Measurements from ENCODE around the gene ZRSR2. TPM values are rescaled to one million over a fixed set of nuclear protein-coding genes. Genes with fewer than 3 reads are reported as not detected.

The ZRSR2 gene
- 18.8 and 19.6 TPM in 2 replicates for total RNA-seq (2013; cell fraction: nucleolus; rRNA removed)
- total RNA-seq (2014; rRNA removed): 8.2 and 8.8 TPM in 2 replicates
- 17.4 and 19.7 TPM in 2 replicates for total RNA-seq (2014; rRNA removed; fragmentation: Illumina TruSeq; extraction: Trizol)
- total RNA-seq (2021): 11.7 and 12.8 TPM in 2 replicates
- polyA plus RNA-seq (2011; ENCODE audit: low read depth): 17.7 TPM
- 22.3 and 26.5 TPM in 2 replicates for polyA plus RNA-seq (2011; rRNA removed)
- 9.0 and 9.6 TPM in 2 replicates for polyA plus RNA-seq (2011; cell fraction: cytosol; rRNA removed)
- polyA plus RNA-seq (2011; cell fraction: nucleus; rRNA removed): 21.9 and 23.6 TPM in 2 replicates
- 20.0 and 20.4 TPM in 2 replicates for polyA plus RNA-seq (2012)
- 34.1 and 44.8 TPM in 2 replicates for polyA plus RNA-seq (2014; fragmentation: Illumina TruSeq; extraction: Trizol)
- 10 to 100 TPM; 10.5 to 14.0 TPM for polyA plus RNA-seq (2014; fragmentation: Nextera tagmentation; extraction: Ambion mirVana)
- 19.5 and 20.8 TPM in 2 replicates for polyA plus RNA-seq (2014; rRNA removed)
- 10 to 100 TPM; 15.5 to 15.7 TPM for polyA plus RNA-seq (2016; fragmentation: Nextera tagmentation; extraction: Ambion mirVana)
- polyA minus RNA-seq (2011; rRNA and poly(A)+ RNA removed): 7.5 and 9.7 TPM in 2 replicates
- polyA minus RNA-seq (2011; cell fraction: cytosol; rRNA and poly(A)+ RNA removed): 3.3 and 7.2 TPM in 2 replicates
- polyA minus RNA-seq (2011; cell fraction: nucleus; rRNA and poly(A)+ RNA removed): 4.1 and 10.8 TPM in 2 replicates
- percentile 81 among the genes with signal in this experiment for Bru-seq, nascent RNA
- percentile 81 among the genes with signal in this experiment for BruChase-seq, experiment 1, labeled RNA remaining after a 6-hour chase
- percentile 82 among the genes with signal in this experiment for BruChase-seq, experiment 2, labeled RNA remaining after a 2-hour chase
- long read RNA-seq, experiment 1, partial matches to known transcripts: 1 of 11 reads
- long read RNA-seq, experiment 1, other reads (novel, unspliced or antisense): 6 of 11 reads
- long read RNA-seq, experiment 2, partial matches to known transcripts: 5 of 16 reads
- long read RNA-seq, experiment 2, other reads (novel, unspliced or antisense): 10 of 16 reads

- RAD21 ChIA-PET (ENCODE audit: unreplicated experiment): interaction anchor here (0.7 to 1.5 kb wide), 5 partner anchors 7 to 65 kb away, joined by 3 to 5 read pairs (median 4); partner anchors contain the start of gene AP1S2
- Histone ChIP-seq H3K79me2 (ENCODE audit: control insufficient read depth, insufficient read depth, low read length) (peaks cover 24% of the 10 kb centered on the region), H2AFZ (ENCODE audit: control insufficient read depth, low read depth, low read length) (peak within 1 kb of the TSS; percentile 90), H3K36me3 (ENCODE audit: control insufficient read depth in 2 of 2, insufficient read depth in 2 of 2, low read length in 1 of 2) (peaks cover 0 to 10% of the 10 kb centered on the region in 2 experiments; a peak in 1 of 4 replicates), H3K9ac (ENCODE audit: control insufficient read depth, insufficient read depth, low read length) (peak within 1 kb of the TSS; percentile 78), H3K4me1 (ENCODE audit: control insufficient read depth, insufficient read depth, low read length) (no peaks in the 10 kb centered on the region), H4K20me1 (ENCODE audit: control insufficient read depth, insufficient read depth) (no peaks in the 10 kb centered on the region), H3K9me3 (replicated peaks; ENCODE audit: control insufficient read depth, insufficient read depth, low read length) (no peaks in the 10 kb centered on the region), H3K27me3 (replicated peaks in 1 of 2; ENCODE audit: control insufficient read depth in 2 of 2, insufficient read depth in 2 of 2, low read length in 1 of 2) (no peaks in the 10 kb centered on the region), H3K4me2 (ENCODE audit: control insufficient read depth, insufficient read depth) (peak within 1 kb of the TSS; percentile 72), H3K4me3 (peak within 1 kb of the TSS; percentile 71), H3K27ac (ENCODE audit: control insufficient read depth, insufficient read depth) (peak within 1 kb of the TSS; percentile 68)
- DNase-seq (ENCODE audit: low read depth, low spot score): peak; percentile 58
- intact Hi-C loops (cut with micrococcal nuclease; ENCODE audit: unreplicated experiment): loop anchor here (2.0 to 5.0 kb wide), 2 partner anchors 65 to 113 kb away; partner anchors contain the start of gene AP1S2
- BruUV-seq (replicated peaks): TSS peak; percentile 90
- POLR2A ChIA-PET: interaction anchor here (0.6 to 2.5 kb wide), 6 partner anchors 8 to 116 kb away, joined by 3 to 18 read pairs (median 7); partner anchors contain the start of gene AP1S2
- CTCF ChIA-PET: interaction anchor here (0.8 to 1.7 kb wide), 5 partner anchors 10 to 657 kb away, joined by 3 to 8 read pairs (median 4); partner anchors contain the start of gene AP1S2
- SMC1A ChIA-PET (ENCODE audit: uncharacterized antibody, unreplicated experiment): interaction anchor here (0.7 to 3.2 kb wide), 8 partner anchors 8 to 181 kb away, joined by 3 to 16 read pairs (median 4); no protein-coding TSS in a partner anchor
- in situ Hi-C loops (cut with MboI): no loop called here
- under 1% methylated on average over 55 of the region's 55 CpGs for WGBS (ENCODE audit: insufficient coverage, insufficient replicate concordance, low lambda C conversion rate, missing lambda C conversion rate)
- peak; percentile 96 for ATAC-seq
- peak; percentile 97 for FAIRE-seq
- TF ChIP-seq MTA2 (IDR thresholded peaks at IDR 0.05; ENCODE audit: low read depth) (0 out of 2 replicates have a peak, but pooled peaks have one; percentile 6), ZBTB11 (CRISPR knock-in tag; IDR thresholded peaks at IDR 0.05) (no peak), ZNF592 (IDR thresholded peaks at IDR 0.05) (no peak), ELK1 (IDR thresholded peaks at IDR 0.05; ENCODE audit: low read depth, low read length) (0 out of 2 replicates have a peak, but pooled peaks have one; percentile 15), STAT3 (IDR thresholded peaks at IDR 0.05; ENCODE audit: low read depth, low read length) (no peak)
- TF ChIP-seq, protein P1, sequence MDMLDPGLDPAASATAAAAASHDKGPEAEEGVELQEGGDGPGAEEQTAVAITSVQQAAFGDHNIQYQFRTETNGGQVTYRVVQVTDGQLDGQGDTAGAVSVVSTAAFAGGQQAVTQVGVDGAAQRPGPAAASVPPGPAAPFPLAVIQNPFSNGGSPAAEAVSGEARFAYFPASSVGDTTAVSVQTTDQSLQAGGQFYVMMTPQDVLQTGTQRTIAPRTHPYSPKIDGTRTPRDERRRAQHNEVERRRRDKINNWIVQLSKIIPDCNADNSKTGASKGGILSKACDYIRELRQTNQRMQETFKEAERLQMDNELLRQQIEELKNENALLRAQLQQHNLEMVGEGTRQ (IDR thresholded peaks at IDR 0.05; ENCODE audit: borderline replicate concordance, low read depth, low read length): no peak
Measured at GRCh38 chrX:15789979-15790768, at the start of gene ZRSR2. ZRSR2 (plus strand) TSS chrX:15790484; CDS start chrX:15790496, 12 bp downstream.
